PC-3 (cell line): Measurements from ENCODE around the gene SYT11. TPM values are rescaled to one million over a fixed set of nuclear protein-coding genes. Genes with fewer than 3 reads are reported as not detected.

Source experiments
- ATAC-seq: fragments of 200-7000 bp; cut with Tn5 transposase; 2 replicates; pipeline ENCODE4 v1.9.1; 2020; ENCODE audit warnings: mild to moderate bottlenecking, moderate library complexity
- BruUV-seq: library from RNA; stranded (reverse); fragments of 400-500 nt; replicated peaks from 2 replicates; lab custom pipeline; 2021; lab: Mats Ljungman, UMichigan
- CTCF ChIA-PET: fragments of 300-600 bp; sonication (Branson Sonifier 250); formaldehyde crosslinking; loops from one replicate; lab custom pipeline; 2022; ENCODE audit warnings: antibody characterized with exemption; lab: Charles Lee
- POLR2A ChIA-PET: fragments of 300-600 bp; sonication (Branson Sonifier 250); formaldehyde crosslinking; loops from one replicate; lab custom pipeline; 2022; ENCODE audit warnings: antibody characterized with exemption; ENCODE audit not compliant: unreplicated experiment; lab: Charles Lee
- DNase-seq: peaks from one replicate; pipeline ENCODE4 v3.0.0-alpha.2; 2015
- H2AFZ ChIP-seq: fragments of 300-600 bp; sonication (generic); 2 replicates; pipeline ENCODE4 v1.6.0; 2016; ENCODE audit warnings: antibody characterized with exemption, low read length
- H3F3A ChIP-seq: fragments of 300-600 bp; sonication (generic); one replicate; pipeline ENCODE4 v1.6.0; 2017; ENCODE audit warnings: antibody characterized with exemption, low read length, control low read depth, mild to moderate bottlenecking; ENCODE audit not compliant: unreplicated experiment
- H3K27ac ChIP-seq: fragments of 300-600 bp; sonication (generic); 2 replicates; pipeline ENCODE4 v1.5.1; 2016; ENCODE audit warnings: mild to moderate bottlenecking, low read length
- H3K27me3 ChIP-seq: fragments of 300-600 bp; sonication (generic); 2 replicates; pipeline ENCODE4 v1.6.1; 2016; ENCODE audit warnings: low read length, mixed read lengths
- H3K36me3 ChIP-seq: fragments of 300-600 bp; sonication (generic); 2 replicates; pipeline ENCODE4 v1.6.1; 2016; ENCODE audit warnings: low read depth, mixed run types, low read length, mixed read lengths
- H3K4me1 ChIP-seq: fragments of 300-600 bp; sonication (generic); 2 replicates; pipeline ENCODE4 v1.5.1; 2016; ENCODE audit warnings: low read length; ENCODE audit not compliant: insufficient read depth
- H3K4me2 ChIP-seq: fragments of 300-600 bp; sonication (generic); 2 replicates; pipeline ENCODE4 v1.6.0; 2016; ENCODE audit warnings: low read length
- H3K4me3 ChIP-seq: fragments of 300-600 bp; sonication (generic); 2 replicates; pipeline ENCODE4 v1.5.1; 2016; ENCODE audit warnings: mild to moderate bottlenecking, low read length, mixed read lengths
- H3K79me2 ChIP-seq: fragments of 300-600 bp; sonication (generic); 2 replicates; pipeline ENCODE4 v1.6.1; 2017; ENCODE audit warnings: low read length, mixed read lengths
- H3K9ac ChIP-seq: fragments of 300-600 bp; sonication (generic); 2 replicates; pipeline ENCODE4 v1.6.0; 2016; ENCODE audit warnings: mild to moderate bottlenecking, low read length
- H3K9me2 ChIP-seq: fragments of 300-600 bp; sonication (generic); replicated peaks from 2 replicates; pipeline ENCODE4 v1.6.1; 2016; ENCODE audit warnings: mixed run types, low read length, mixed read lengths
- H3K9me3 ChIP-seq: fragments of 300-600 bp; sonication (generic); 2 replicates; pipeline ENCODE4 v1.6.1; 2016; ENCODE audit warnings: low read length, mixed read lengths
- H4K20me1 ChIP-seq: fragments of 300-600 bp; sonication (generic); 2 replicates; pipeline ENCODE4 v1.6.1; 2016; ENCODE audit warnings: low read length, mixed read lengths
- EZH2 ChIP-seq: fragments of 300-600 bp; sonication (generic); IDR thresholded peaks from one replicate; pipeline ENCODE4 v1.6.1; 2017; ENCODE audit warnings: antibody characterized with exemption, mild to moderate bottlenecking, low read length; ENCODE audit not compliant: unreplicated experiment
- EZH2phosphoT487 ChIP-seq: fragments of 300-600 bp; sonication (generic); IDR thresholded peaks from 2 replicates; pipeline ENCODE4 v1.6.1; 2018; ENCODE audit warnings: mild to moderate bottlenecking, antibody characterized with exemption, low read length, borderline replicate concordance
- intact Hi-C: fragments of 100-400 bp; cut with micrococcal nuclease; formaldehyde crosslinking; loops from 2 replicates; pipeline ENCODE4 v1.9.0; 2023
- total RNA-seq: library from RNA; depleted of rRNA; stranded (reverse); fragments of >200 nt; gene quantifications from 2 replicates; pipeline ENCODE4 v1.2.3, GENCODE V29; 2014
- TF ChIP-seq, protein P1 (sequence below): fragments of 300-600 bp; sonication (generic); conservative IDR thresholded peaks from 2 replicates; pipeline ENCODE4 v1.5.1; 2017; ENCODE audit warnings: antibody characterized with exemption, low read depth, mild to moderate bottlenecking, low read length

SYT11 gene
- total RNA-seq, 1 experiment from 2014 or later, result 0.44 TPM

DNA sequence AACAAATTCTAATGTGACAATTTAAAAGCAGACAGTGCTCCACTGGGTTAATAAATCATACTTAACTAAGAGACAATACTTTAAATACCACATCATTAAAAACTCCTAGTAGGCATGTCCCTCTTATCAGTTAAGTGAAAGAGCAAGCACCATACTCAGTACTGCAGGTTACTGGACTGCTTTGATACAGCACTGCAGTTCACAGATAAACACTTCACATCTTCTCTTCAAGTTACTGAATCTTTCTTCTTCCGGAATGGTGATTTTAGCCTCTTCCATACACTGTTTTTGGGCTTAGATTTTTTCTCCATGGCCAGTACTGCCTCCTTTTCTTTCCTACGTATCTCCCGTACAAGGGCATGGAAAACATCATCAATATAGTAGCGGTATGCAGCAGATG lies 40.8 kb downstream of the SYT11 start:
- H3F3A ChIP-seq, result no peaks in the 10 kb centered on the region
- intact Hi-C loops, result no loop called here
- H3K4me1 ChIP-seq, result no peaks in the 10 kb centered on the region
- H3K79me2 ChIP-seq, result no peaks in the 10 kb centered on the region
- TF ChIP-seq, protein P1, sequence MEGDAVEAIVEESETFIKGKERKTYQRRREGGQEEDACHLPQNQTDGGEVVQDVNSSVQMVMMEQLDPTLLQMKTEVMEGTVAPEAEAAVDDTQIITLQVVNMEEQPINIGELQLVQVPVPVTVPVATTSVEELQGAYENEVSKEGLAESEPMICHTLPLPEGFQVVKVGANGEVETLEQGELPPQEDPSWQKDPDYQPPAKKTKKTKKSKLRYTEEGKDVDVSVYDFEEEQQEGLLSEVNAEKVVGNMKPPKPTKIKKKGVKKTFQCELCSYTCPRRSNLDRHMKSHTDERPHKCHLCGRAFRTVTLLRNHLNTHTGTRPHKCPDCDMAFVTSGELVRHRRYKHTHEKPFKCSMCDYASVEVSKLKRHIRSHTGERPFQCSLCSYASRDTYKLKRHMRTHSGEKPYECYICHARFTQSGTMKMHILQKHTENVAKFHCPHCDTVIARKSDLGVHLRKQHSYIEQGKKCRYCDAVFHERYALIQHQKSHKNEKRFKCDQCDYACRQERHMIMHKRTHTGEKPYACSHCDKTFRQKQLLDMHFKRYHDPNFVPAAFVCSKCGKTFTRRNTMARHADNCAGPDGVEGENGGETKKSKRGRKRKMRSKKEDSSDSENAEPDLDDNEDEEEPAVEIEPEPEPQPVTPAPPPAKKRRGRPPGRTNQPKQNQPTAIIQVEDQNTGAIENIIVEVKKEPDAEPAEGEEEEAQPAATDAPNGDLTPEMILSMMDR, result no peak
- TF ChIP-seq EZH2phosphoT487, result no peak
- no peak for TF ChIP-seq EZH2
- no peak overlapping the region for H3K4me2 ChIP-seq
- no peaks in the 10 kb centered on the region for H3K27me3 ChIP-seq
- H3K27ac ChIP-seq, result no peak overlapping the region
- ATAC-seq (no peak), DNase-seq (no peak)
- ChIA-PET CTCF (no interaction called here), POLR2A (no interaction called here)
- H4K20me1 ChIP-seq, result no peaks in the 10 kb centered on the region
- H3K9me3 ChIP-seq, result no peaks in the 10 kb centered on the region
- BruUV-seq, result no TSS peak
- H3K36me3 ChIP-seq, result peaks cover 53% of the 10 kb centered on the region
- H2AFZ ChIP-seq, result no peak overlapping the region
- H3K9ac ChIP-seq, result no peak overlapping the region
- no peak overlapping the region for H3K4me3 ChIP-seq
- H3K9me2 ChIP-seq, result no peaks in the 10 kb centered on the region

GRCh38 chr1:155904261-155904660 lies 44.9 kb downstream of the SYT11 start:
- Histone ChIP-seq H3K4me1 (no peaks in the 10 kb centered on the region), H3K4me3 (no peak overlapping the region), H3K27ac (no peak overlapping the region), H3K36me3 (peaks cover 54% of the 10 kb centered on the region), H3K27me3 (no peaks in the 10 kb centered on the region), H3K79me2 (peaks cover 4% of the 10 kb centered on the region; the same call in 1 of the 2 replicates), H3K9me3 (no peaks in the 10 kb centered on the region), H3F3A (no peaks in the 10 kb centered on the region), H2AFZ (no peak overlapping the region), H3K9me2 (no peaks in the 10 kb centered on the region), H4K20me1 (no peaks in the 10 kb centered on the region), H3K4me2 (no peak overlapping the region), H3K9ac (no peak overlapping the region)
- intact Hi-C loops, result no loop called here
- no TSS peak for BruUV-seq
- ChIA-PET CTCF (no interaction called here), POLR2A (no interaction called here)
- ATAC-seq, result no peak
- no peak for DNase-seq
- TF ChIP-seq EZH2phosphoT487 (no peak), EZH2 (no peak)
- TF ChIP-seq, protein P1, result no peak

DNA sequence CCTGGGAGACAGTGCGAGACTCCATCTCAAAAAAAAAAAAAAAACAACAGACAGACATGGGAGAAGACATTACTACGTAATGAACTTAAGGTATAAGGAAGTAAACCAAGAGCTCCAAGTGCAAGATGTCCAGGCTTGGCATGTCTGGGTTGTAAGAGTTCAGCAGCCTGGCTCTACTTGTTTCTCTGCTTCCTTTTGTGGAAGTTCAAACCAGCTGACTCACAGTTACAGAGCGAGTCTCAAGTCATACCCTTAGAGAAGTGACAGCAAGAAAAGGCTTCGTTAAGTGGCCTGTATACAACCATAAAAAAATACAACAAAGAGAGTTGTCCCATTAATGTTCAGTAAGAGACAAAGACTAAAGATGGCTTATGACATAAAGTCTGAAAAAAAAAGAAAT lies 50.5 kb downstream of the SYT11 start:
- Histone ChIP-seq H3K9me3 (no peaks in the 10 kb centered on the region), H3K36me3 (peaks cover 42% of the 10 kb centered on the region), H3K4me2 (peak overlapping the region; percentile 93), H4K20me1 (no peaks in the 10 kb centered on the region), H3K27ac (peak overlapping the region; percentile 76), H3K79me2 (peaks cover 19% of the 10 kb centered on the region), H3K4me3 (peak overlapping the region; percentile 83), H3F3A (peaks cover 31% of the 10 kb centered on the region), H3K4me1 (peaks cover 32% of the 10 kb centered on the region), H3K27me3 (no peaks in the 10 kb centered on the region), H2AFZ (no peak overlapping the region), H3K9me2 (no peaks in the 10 kb centered on the region), H3K9ac (no peak overlapping the region)
- CTCF ChIA-PET, result interaction anchor here (0.5 kb wide), 1 partner anchor 28 kb away, joined by 3 read pairs; no protein-coding TSS in a partner anchor
- intact Hi-C loops, result loop anchor here (5.0 kb wide), 1 partner anchor 53 kb away; the partner anchor contains the start of genes GON4L and SYT11
- peak; percentile 76 for DNase-seq
- POLR2A ChIA-PET, result interaction anchor here (0.9 kb wide), 1 partner anchor 16 kb away, joined by 5 read pairs; no protein-coding TSS in a partner anchor
- TF ChIP-seq, protein P1, result no peak
- TF ChIP-seq EZH2phosphoT487, result no peak
- TF ChIP-seq EZH2, result no peak
- no TSS peak for BruUV-seq
- ATAC-seq, result 0 out of 2 replicates have a peak, but pooled peaks have one; percentile 10
